Measurements from ENCODE around the gene PLEKHM3. TPM values are rescaled to one million over a fixed set of nuclear protein-coding genes. Genes with fewer than 3 reads are reported as not detected.

The PLEKHM3 gene
- total and polyA plus RNA-seq, 8 donors = 14.4 to 17.9 (median 16.0) TPM

GRCh38 chr2:207828361-207829057, 196.8 kb downstream of the PLEKHM3 start:
- intact Hi-C loops (cut with DNase I) = no loop called here
- Histone ChIP-seq H3K4me1 (no peaks in the 10 kb centered on the region), H3K4me3 (no peak overlapping the region), H3K27me3 (no peaks in the 10 kb centered on the region), H3K27ac (no peak overlapping the region), H3K36me3 (peaks cover 0 to 28% of the 10 kb centered on the region in 2 donors), H3K9me3 (no peaks in the 10 kb centered on the region)
- DNase-seq = no peak
- peak; percentile 86 for ATAC-seq
- TF ChIP-seq CTCF (IDR thresholded peaks at IDR 0.05) = no peak

GRCh38 chr2:207825978-207826377, 199.3 kb downstream of the PLEKHM3 start:
- Histone ChIP-seq H3K9me3 (no peaks in the 10 kb centered on the region), H3K27ac (no peak overlapping the region), H3K4me1 (no peaks in the 10 kb centered on the region), H3K36me3 (peaks cover 0 to 36% of the 10 kb centered on the region in 2 donors), H3K4me3 (no peak overlapping the region), H3K27me3 (no peaks in the 10 kb centered on the region)
- no peak for ATAC-seq
- intact Hi-C loops (cut with DNase I) = no loop called here
- no peak for TF ChIP-seq CTCF (IDR thresholded peaks at IDR 0.05)
- no peak for DNase-seq

- no peak overlapping the region for H3K27ac ChIP-seq
- ATAC-seq (no peak), DNase-seq (no peak)
- intact Hi-C loops (cut with DNase I) = no loop called here
- H3K27me3 ChIP-seq = no peaks in the 10 kb centered on the region
- TF ChIP-seq CTCF (IDR thresholded peaks at IDR 0.05) = no peak
- H3K4me1 ChIP-seq = no peaks in the 10 kb centered on the region
- peaks cover 0 to 36% of the 10 kb centered on the region in 2 donors for H3K36me3 ChIP-seq
- no peaks in the 10 kb centered on the region for H3K9me3 ChIP-seq
- no peak overlapping the region for H3K4me3 ChIP-seq
Observed at GRCh38 chr2:207825045-207825954, 200.0 kb downstream of the PLEKHM3 start.

- no peak overlapping the region for H3K27ac ChIP-seq
- no peaks in the 10 kb centered on the region for H3K27me3 ChIP-seq
- peaks cover 0 to 36% of the 10 kb centered on the region in 2 donors for H3K36me3 ChIP-seq
- no peaks in the 10 kb centered on the region for H3K9me3 ChIP-seq
- H3K4me1 ChIP-seq = peaks cover 0 to 4% of the 10 kb centered on the region in 2 donors
- no peak for TF ChIP-seq CTCF (IDR thresholded peaks at IDR 0.05)
- intact Hi-C loops (cut with DNase I) = no loop called here
- ATAC-seq (no peak), DNase-seq (no peak)
- no peak overlapping the region for H3K4me3 ChIP-seq
Observed at GRCh38 chr2:207823865-207824264, 201.5 kb downstream of the PLEKHM3 start.

Data from left lung (tissue), 10 donors.